ENCODE measurements around the gene BYSL.
A peak's percentile ranks its signal among the peaks of the same experiment; 100 is the strongest.

Gene BYSL

GRCh38 chr6:41947581-41948220, 26.4 kb downstream of the BYSL start:
- Histone ChIP-seq H3K4me2 (ENCODE audit: insufficient read depth, low read length, poor library complexity, severe bottlenecking) (no peak overlapping the region), H3K4me1 (ENCODE audit: control insufficient read depth in 2 of 2, insufficient read depth in 1 of 2, low read depth in 1 of 2, low read length in 2 of 2) (peaks cover 0 to 4% of the 10 kb centered on the region in 2 donors), H3K4me3 (ENCODE audit: low read length in 2 of 2) (no peak overlapping the region), H3K9me3 (replicated peaks in 1 of 2; ENCODE audit: control insufficient read depth in 2 of 2, insufficient read depth in 1 of 2, low read depth in 1 of 2, low read length in 2 of 2) (peaks cover 0 to 1% of the 10 kb centered on the region in 2 donors), H2BK120ac (ENCODE audit: low read depth, low read length) (no peak overlapping the region), H2AK5ac (ENCODE audit: low read depth, low read length) (no peak overlapping the region), H3K18ac (ENCODE audit: low read length) (no peak overlapping the region), H3K9ac (ENCODE audit: low read depth, low read length, poor library complexity) (no peak overlapping the region), H4K91ac (ENCODE audit: low read depth, low read length, poor library complexity) (no peak overlapping the region), H3K36me3 (replicated peaks in 1 of 2; ENCODE audit: control insufficient read depth in 2 of 2, insufficient read depth in 2 of 2, low read length in 2 of 2) (no peaks in the 10 kb centered on the region), H4K8ac (ENCODE audit: low read depth, low read length) (peak overlapping the region; percentile 7), H3K27me3 (ENCODE audit: control insufficient read depth in 3 of 3, insufficient read depth in 3 of 3, low read depth in 1 of 3, low read length in 3 of 3) (no peaks in the 10 kb centered on the region), H3K14ac (ENCODE audit: low read length) (no peak overlapping the region), H3K4ac (ENCODE audit: low read length) (no peak overlapping the region), H3K23ac (ENCODE audit: low read depth, low read length, poor library complexity) (no peak overlapping the region), H2BK15ac (ENCODE audit: low read length) (no peak overlapping the region), H2BK5ac (ENCODE audit: low read length) (no peak overlapping the region), H2AFZ (ENCODE audit: low read length) (no peak overlapping the region), H3K79me1 (ENCODE audit: low read depth, low read length) (peaks cover 1% of the 10 kb centered on the region), H3K27ac (replicated peaks; ENCODE audit: low read length) (no peak overlapping the region), H2BK12ac (ENCODE audit: low read length) (no peak overlapping the region)
- DNase-seq (ENCODE audit: low spot score): no peak
- 100% methylated on average over 4 of the region's 10 CpGs; no CpG with 5 or more reads in 1 of the 2 donors for WGBS, 2 donors (ENCODE audit: extremely low coverage in 2 of 2, insufficient read length in 2 of 2, insufficient replicate concordance in 1 of 2)

DNA sequence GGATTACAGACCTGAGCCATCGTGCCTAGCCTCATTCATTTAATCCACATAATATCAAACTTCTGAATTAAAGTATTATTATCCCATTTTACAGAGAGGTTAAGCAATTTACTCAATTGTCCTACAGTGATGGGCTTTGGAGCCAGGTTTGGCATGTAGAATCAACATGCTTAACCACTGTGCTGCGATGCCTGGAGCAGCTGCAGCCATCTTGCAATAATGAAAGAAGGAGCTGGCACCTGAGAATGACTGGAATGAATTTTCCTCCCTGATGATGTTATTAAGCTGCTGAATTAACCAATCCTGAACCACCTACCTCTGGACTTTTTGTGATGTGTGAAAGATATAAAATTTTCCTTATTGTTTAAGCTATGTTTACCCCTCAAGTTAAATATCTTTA, 33.4 kb downstream of the BYSL start:
- WGBS, 2 donors (ENCODE audit: extremely low coverage in 2 of 2, insufficient read length in 2 of 2, insufficient replicate concordance in 1 of 2): no CpG with 5 or more reads among the region's 2 CpGs
- no peak for DNase-seq (ENCODE audit: low spot score)

GRCh38 chr6:41955412-41955811, 34.1 kb downstream of the BYSL start:
- H3K9ac ChIP-seq (ENCODE audit: low read depth, low read length, poor library complexity): no peak overlapping the region
- peaks cover 1% of the 10 kb centered on the region for H3K79me1 ChIP-seq (ENCODE audit: low read depth, low read length)
- no peak overlapping the region for H3K14ac ChIP-seq (ENCODE audit: low read length)
- H3K4me1 ChIP-seq (ENCODE audit: control insufficient read depth in 2 of 2, insufficient read depth in 1 of 2, low read depth in 1 of 2, low read length in 2 of 2): peaks cover 0 to 4% of the 10 kb centered on the region in 2 donors
- H2BK5ac ChIP-seq (ENCODE audit: low read length): no peak overlapping the region
- H2BK15ac ChIP-seq (ENCODE audit: low read length): no peak overlapping the region
- no peak overlapping the region for H3K27ac ChIP-seq (replicated peaks; ENCODE audit: low read length)
- no peak overlapping the region for H4K8ac ChIP-seq (ENCODE audit: low read depth, low read length)
- H3K4ac ChIP-seq (ENCODE audit: low read length): no peak overlapping the region
- no CpG with 5 or more reads among the region's 2 CpGs for WGBS, 2 donors (ENCODE audit: extremely low coverage in 2 of 2, insufficient read length in 2 of 2, insufficient replicate concordance in 1 of 2)
- no peaks in the 10 kb centered on the region for H3K36me3 ChIP-seq (replicated peaks in 1 of 2; ENCODE audit: control insufficient read depth in 2 of 2, insufficient read depth in 2 of 2, low read length in 2 of 2)
- H2AK5ac ChIP-seq (ENCODE audit: low read depth, low read length): no peak overlapping the region
- no peak overlapping the region for H3K18ac ChIP-seq (ENCODE audit: low read length)
- H3K23ac ChIP-seq (ENCODE audit: low read depth, low read length, poor library complexity): no peak overlapping the region
- no peak overlapping the region for H4K91ac ChIP-seq (ENCODE audit: low read depth, low read length, poor library complexity)
- H2BK120ac ChIP-seq (ENCODE audit: low read depth, low read length): no peak overlapping the region
- H3K4me2 ChIP-seq (ENCODE audit: insufficient read depth, low read length, poor library complexity, severe bottlenecking): no peak overlapping the region
- no peak overlapping the region for H2AFZ ChIP-seq (ENCODE audit: low read length)
- H2BK12ac ChIP-seq (ENCODE audit: low read length): no peak overlapping the region
- no peaks in the 10 kb centered on the region for H3K9me3 ChIP-seq (replicated peaks in 1 of 2; ENCODE audit: control insufficient read depth in 2 of 2, insufficient read depth in 1 of 2, low read depth in 1 of 2, low read length in 2 of 2)
- H3K4me3 ChIP-seq (ENCODE audit: low read length in 2 of 2): no peak overlapping the region
- no peaks in the 10 kb centered on the region for H3K27me3 ChIP-seq (ENCODE audit: control insufficient read depth in 3 of 3, insufficient read depth in 3 of 3, low read depth in 1 of 3, low read length in 3 of 3)
- no peak for DNase-seq (ENCODE audit: low spot score)

More for the DNA sequence above, 33.4 kb downstream of the BYSL start:
- no peak overlapping the region for H3K9ac ChIP-seq (ENCODE audit: low read depth, low read length, poor library complexity)
- H3K79me1 ChIP-seq (ENCODE audit: low read depth, low read length): peaks cover 1% of the 10 kb centered on the region
- no peak overlapping the region for H2AK5ac ChIP-seq (ENCODE audit: low read depth, low read length)
- H3K9me3 ChIP-seq (replicated peaks in 1 of 2; ENCODE audit: control insufficient read depth in 2 of 2, insufficient read depth in 1 of 2, low read depth in 1 of 2, low read length in 2 of 2): no peaks in the 10 kb centered on the region
- no peak overlapping the region for H2AFZ ChIP-seq (ENCODE audit: low read length)
- H4K8ac ChIP-seq (ENCODE audit: low read depth, low read length): no peak overlapping the region
- no peak overlapping the region for H2BK12ac ChIP-seq (ENCODE audit: low read length)
- H3K4me2 ChIP-seq (ENCODE audit: insufficient read depth, low read length, poor library complexity, severe bottlenecking): no peak overlapping the region
- H3K4me3 ChIP-seq (ENCODE audit: low read length in 2 of 2): no peak overlapping the region
- H2BK5ac ChIP-seq (ENCODE audit: low read length): no peak overlapping the region
- H3K27ac ChIP-seq (replicated peaks; ENCODE audit: low read length): no peak overlapping the region
- peaks cover 0 to 4% of the 10 kb centered on the region in 2 donors for H3K4me1 ChIP-seq (ENCODE audit: control insufficient read depth in 2 of 2, insufficient read depth in 1 of 2, low read depth in 1 of 2, low read length in 2 of 2)
- no peak overlapping the region for H2BK15ac ChIP-seq (ENCODE audit: low read length)
- H3K4ac ChIP-seq (ENCODE audit: low read length): no peak overlapping the region
- no peak overlapping the region for H2BK120ac ChIP-seq (ENCODE audit: low read depth, low read length)
- H3K14ac ChIP-seq (ENCODE audit: low read length): no peak overlapping the region
- no peaks in the 10 kb centered on the region for H3K27me3 ChIP-seq (ENCODE audit: control insufficient read depth in 3 of 3, insufficient read depth in 3 of 3, low read depth in 1 of 3, low read length in 3 of 3)
- H3K18ac ChIP-seq (ENCODE audit: low read length): no peak overlapping the region
- H3K23ac ChIP-seq (ENCODE audit: low read depth, low read length, poor library complexity): no peak overlapping the region
- no peak overlapping the region for H4K91ac ChIP-seq (ENCODE audit: low read depth, low read length, poor library complexity)
- no peaks in the 10 kb centered on the region for H3K36me3 ChIP-seq (replicated peaks in 1 of 2; ENCODE audit: control insufficient read depth in 2 of 2, insufficient read depth in 2 of 2, low read length in 2 of 2)

- no peak for DNase-seq (ENCODE audit: low spot score)
- Histone ChIP-seq H3K4me3 (ENCODE audit: low read length in 2 of 2) (no peak overlapping the region), H2BK5ac (ENCODE audit: low read length) (no peak overlapping the region), H2AK5ac (ENCODE audit: low read depth, low read length) (no peak overlapping the region), H3K4ac (ENCODE audit: low read length) (no peak overlapping the region), H3K27me3 (ENCODE audit: control insufficient read depth in 3 of 3, insufficient read depth in 3 of 3, low read depth in 1 of 3, low read length in 3 of 3) (no peaks in the 10 kb centered on the region), H2AFZ (ENCODE audit: low read length) (no peak overlapping the region), H4K91ac (ENCODE audit: low read depth, low read length, poor library complexity) (no peak overlapping the region), H3K14ac (ENCODE audit: low read length) (no peak overlapping the region), H2BK120ac (ENCODE audit: low read depth, low read length) (no peak overlapping the region), H3K9me3 (replicated peaks in 1 of 2; ENCODE audit: control insufficient read depth in 2 of 2, insufficient read depth in 1 of 2, low read depth in 1 of 2, low read length in 2 of 2) (no peaks in the 10 kb centered on the region), H3K4me2 (ENCODE audit: insufficient read depth, low read length, poor library complexity, severe bottlenecking) (no peak overlapping the region), H3K18ac (ENCODE audit: low read length) (no peak overlapping the region), H3K9ac (ENCODE audit: low read depth, low read length, poor library complexity) (no peak overlapping the region), H3K79me1 (ENCODE audit: low read depth, low read length) (peaks cover 1% of the 10 kb centered on the region), H3K36me3 (replicated peaks in 1 of 2; ENCODE audit: control insufficient read depth in 2 of 2, insufficient read depth in 2 of 2, low read length in 2 of 2) (no peaks in the 10 kb centered on the region), H3K27ac (replicated peaks; ENCODE audit: low read length) (no peak overlapping the region), H3K23ac (ENCODE audit: low read depth, low read length, poor library complexity) (no peak overlapping the region), H4K8ac (ENCODE audit: low read depth, low read length) (no peak overlapping the region), H2BK15ac (ENCODE audit: low read length) (no peak overlapping the region), H3K4me1 (ENCODE audit: control insufficient read depth in 2 of 2, insufficient read depth in 1 of 2, low read depth in 1 of 2, low read length in 2 of 2) (peaks cover 0 to 4% of the 10 kb centered on the region in 2 donors), H2BK12ac (ENCODE audit: low read length) (no peak overlapping the region)
- no CpG with 5 or more reads among the region's 4 CpGs for WGBS, 2 donors (ENCODE audit: extremely low coverage in 2 of 2, insufficient read length in 2 of 2, insufficient replicate concordance in 1 of 2)
These were observed 35.8 kb downstream of the BYSL start for GRCh38 chr6:41957117-41957516.
